ENCODE measurements around the gene BMPR1A.

BMPR1A gene

GRCh38 chr10:86768412-86769062, 12.1 kb downstream of the BMPR1A start:
- DNase-seq, result no peak

GRCh38 chr10:86769991-86770390, 13.6 kb downstream of the BMPR1A start:
- no peak for DNase-seq

- DNase-seq, result no peak
Measured at GRCh38 chr10:86770412-86770960, 14.1 kb downstream of the BMPR1A start.

- DNase-seq, result no peak
Measured at GRCh38 chr10:86773498-86773897, 17.1 kb downstream of the BMPR1A start.

- DNase-seq, result no peak
Measured at GRCh38 chr10:86775056-86775869, 18.8 kb downstream of the BMPR1A start.

GRCh38 chr10:86775870-86776180, 19.4 kb downstream of the BMPR1A start:
- no peak for DNase-seq

- DNase-seq, result no peak
Measured at GRCh38 chr10:86779220-86780017, 23.0 kb downstream of the BMPR1A start.

GRCh38 chr10:86782701-86783418, 26.4 kb downstream of the BMPR1A start:
- DNase-seq, result no peak

GRCh38 chr10:86785037-86785436, 28.6 kb downstream of the BMPR1A start:
- no peak for DNase-seq

- no peak for DNase-seq
Measured at GRCh38 chr10:86785968-86786367, 29.5 kb downstream of the BMPR1A start.

- DNase-seq, result no peak
Measured at GRCh38 chr10:86786368-86786767, 29.9 kb downstream of the BMPR1A start.

- DNase-seq, result no peak
Measured at GRCh38 chr10:86790394-86790793, 34.0 kb downstream of the BMPR1A start.

- DNase-seq, result no peak
Measured at GRCh38 chr10:86792461-86793167, 36.2 kb downstream of the BMPR1A start.

GRCh38 chr10:86793696-86794095, 37.3 kb downstream of the BMPR1A start:
- DNase-seq, result no peak

GRCh38 chr10:86795353-86795752, 38.9 kb downstream of the BMPR1A start:
- no peak for DNase-seq

GRCh38 chr10:86798025-86798424, 41.6 kb downstream of the BMPR1A start:
- DNase-seq, result no peak

GRCh38 chr10:86798611-86799010, 42.2 kb downstream of the BMPR1A start:
- DNase-seq, result peak; percentile 6

GRCh38 chr10:86799188-86799845, 42.9 kb downstream of the BMPR1A start:
- no peak for DNase-seq

- DNase-seq, result no peak
Measured at GRCh38 chr10:86801995-86802394, 45.6 kb downstream of the BMPR1A start.

- DNase-seq, result no peak
Measured at GRCh38 chr10:86802473-86803108, 46.2 kb downstream of the BMPR1A start.

GRCh38 chr10:86803156-86803555, 46.7 kb downstream of the BMPR1A start:
- no peak for DNase-seq
